GM18505 (cell line): ENCODE measurements around the gene LIF.
"Not testable (repeated sequence)": the region's sequence is repeated elsewhere in the genome, so short reads cannot be mapped to it uniquely, and the experiment has no call there.

Source experiments
- ATAC-seq: cut with Tn5 transposase; IDR thresholded peaks from one replicate; pipeline ENCODE4 v1.9.1; 2021; ENCODE audit not compliant: unreplicated experiment
- POLR2A ChIP-seq: IDR thresholded peaks from 4 replicates; pipeline ENCODE4 v1.6.1; 2011; ENCODE audit warnings: borderline replicate concordance; ENCODE audit not compliant: insufficient read depth, insufficient read length; ENCODE audit errors: extremely low read depth

LIF gene

DNA sequence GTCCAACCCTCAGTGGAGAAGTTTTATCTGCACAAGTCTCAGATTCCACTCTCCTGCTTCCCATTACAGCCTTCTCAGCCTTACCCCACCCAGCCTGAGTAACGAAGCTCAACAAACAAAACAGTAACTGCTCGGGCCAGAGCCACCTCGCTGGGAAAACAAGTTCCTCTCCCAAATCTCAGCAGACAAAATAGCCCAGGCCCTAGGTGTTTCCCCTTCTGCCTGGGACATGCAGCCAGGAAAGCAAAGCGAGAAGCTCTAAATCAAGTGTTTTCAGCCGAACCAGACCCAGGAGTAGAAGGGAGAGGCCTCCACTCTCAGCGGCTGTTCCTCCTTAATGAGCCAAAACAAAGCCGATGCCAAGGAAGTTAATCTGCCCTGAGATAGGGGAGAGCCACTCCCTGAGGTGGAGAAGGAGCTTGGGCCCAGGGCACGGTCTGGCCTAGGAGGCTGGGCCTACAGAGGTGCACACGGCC, 44.0 kb downstream of the LIF start:
- no peak for TF ChIP-seq POLR2A
- no peak for ATAC-seq

DNA sequence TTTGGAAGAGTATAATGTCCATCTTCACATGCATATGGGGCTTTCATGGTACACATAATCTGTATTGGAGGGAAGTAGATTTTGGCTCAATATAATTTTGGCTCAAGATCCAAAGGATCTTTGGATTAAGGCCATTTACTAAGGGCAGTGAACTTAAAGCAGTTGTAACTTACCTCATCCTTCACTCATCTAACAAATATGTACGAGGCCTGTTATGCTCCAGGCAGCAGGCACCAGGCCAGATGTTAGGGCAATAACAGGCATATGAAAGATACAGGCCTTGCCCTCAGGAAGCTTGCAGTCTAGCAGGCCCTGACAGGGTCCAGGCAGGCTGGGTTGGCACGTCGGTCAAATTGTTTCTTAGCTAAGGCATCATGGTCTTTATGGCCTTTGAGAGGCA, 44.6 kb downstream of the LIF start:
- ATAC-seq: no peak
- no peak for TF ChIP-seq POLR2A

DNA sequence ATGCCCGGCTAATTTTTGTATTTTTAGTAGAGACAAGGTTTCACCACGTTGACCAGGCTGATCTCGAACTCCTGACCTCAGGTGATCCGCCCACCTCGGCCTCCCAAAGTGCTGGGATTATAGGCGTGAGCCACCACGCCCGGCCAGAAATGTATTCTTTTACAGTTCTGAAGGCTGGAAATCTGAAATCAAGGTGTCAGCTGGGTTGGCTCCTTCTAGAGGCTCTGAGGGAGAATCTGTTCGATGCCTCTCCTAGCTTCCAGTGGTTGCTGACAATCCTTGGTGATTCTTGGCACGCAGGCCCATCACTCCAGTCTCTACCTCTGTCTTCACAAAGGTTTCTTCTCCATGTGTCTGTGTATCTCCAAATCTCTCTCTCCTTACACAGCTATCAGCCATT, 45.7 kb downstream of the LIF start:
- ATAC-seq: not testable (repeated sequence)

DNA sequence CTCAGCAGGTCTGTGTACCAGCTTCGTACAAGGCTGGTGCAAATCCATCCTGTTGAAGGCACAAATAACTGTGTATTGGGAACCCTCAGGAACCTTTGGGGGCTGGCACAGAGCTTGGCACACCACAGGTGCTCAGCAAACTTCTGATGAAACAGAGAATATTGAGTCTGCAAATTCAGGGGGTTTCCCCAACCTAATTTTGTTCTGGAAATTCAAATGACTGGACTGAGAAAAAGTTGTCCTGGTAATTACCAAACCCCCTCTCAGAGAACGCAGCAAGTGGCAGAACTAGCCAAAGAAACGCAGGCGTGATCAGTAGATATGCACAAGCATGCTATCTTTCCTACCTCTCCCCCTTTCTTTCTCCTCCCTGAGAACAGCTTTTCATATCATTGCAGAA, 47.6 kb downstream of the LIF start:
- no peak for TF ChIP-seq POLR2A
- no peak for ATAC-seq

DNA sequence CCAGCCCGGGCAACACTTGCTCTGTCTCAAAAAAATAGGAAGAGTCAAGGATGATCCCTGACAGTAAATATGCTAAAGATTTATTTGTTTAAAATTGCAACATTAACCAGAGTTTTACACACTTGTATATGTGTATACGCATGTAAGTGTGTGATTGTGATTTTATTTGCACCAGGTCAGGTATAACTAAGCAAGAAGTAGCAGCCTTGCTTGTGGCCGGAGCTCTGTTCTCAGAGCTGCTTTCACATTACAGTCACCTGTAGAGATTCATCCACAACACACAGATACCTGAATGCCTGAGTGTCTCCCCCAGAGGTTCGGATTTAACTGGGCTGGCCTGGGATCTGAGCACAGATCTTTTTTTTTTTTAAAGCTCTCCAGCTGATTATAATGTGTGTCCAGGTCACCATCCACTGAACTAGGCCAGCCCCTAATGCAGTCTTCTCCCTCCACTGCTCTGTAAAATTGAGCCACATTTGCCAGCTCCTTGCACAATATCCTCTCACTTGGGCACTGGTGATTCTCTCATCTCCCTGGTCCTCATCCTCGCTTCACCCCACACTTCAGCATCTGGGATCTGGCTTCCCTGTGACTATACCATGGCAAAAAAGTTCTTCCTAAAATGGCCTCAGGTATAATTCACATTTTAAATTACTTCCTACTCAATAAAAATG, 48.3 kb downstream of the LIF start:
- ATAC-seq: no peak
- no peak for TF ChIP-seq POLR2A

DNA sequence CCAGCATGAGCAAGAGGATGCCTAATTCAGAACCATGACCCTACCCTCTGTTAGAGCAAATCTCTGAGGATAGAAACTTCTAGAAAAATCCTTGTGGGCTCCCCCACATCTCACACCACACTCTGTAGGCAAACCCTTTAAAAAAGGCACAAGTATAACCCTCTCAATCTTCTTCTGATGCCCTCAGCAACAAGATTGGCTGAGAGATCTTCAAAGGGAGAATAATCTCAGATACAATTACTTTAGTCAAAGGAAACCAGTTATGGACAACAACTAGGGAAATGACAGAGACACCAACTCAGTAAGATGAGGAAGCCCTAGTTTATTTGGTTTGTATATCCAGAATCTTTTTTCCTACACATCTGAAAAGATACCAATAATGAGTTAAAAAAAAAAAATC, 49.2 kb downstream of the LIF start:
- no peak for ATAC-seq
- TF ChIP-seq POLR2A: no peak

DNA sequence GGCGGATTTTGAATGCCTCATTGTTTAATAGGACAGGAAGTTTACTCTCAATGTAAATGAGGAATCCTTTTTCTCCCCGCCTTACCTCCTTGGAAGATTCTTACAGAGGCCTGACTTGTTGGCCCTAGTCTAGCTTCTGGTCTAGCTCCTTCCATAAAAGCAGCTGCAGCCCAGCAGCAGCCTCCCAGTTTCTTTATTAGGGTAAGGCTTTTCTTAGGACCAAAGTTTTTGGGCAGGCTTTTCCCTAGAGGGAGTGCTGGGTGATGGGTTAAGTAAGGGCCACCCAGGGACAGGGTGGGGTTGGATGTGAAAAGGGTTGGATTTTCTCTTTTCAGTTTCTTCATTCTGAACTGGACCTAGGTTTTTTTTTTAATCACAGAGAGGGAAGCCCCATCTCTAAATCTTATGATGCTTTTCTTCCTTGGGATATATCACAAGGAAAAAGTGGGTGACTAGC, 49.7 kb downstream of the LIF start:
- TF ChIP-seq POLR2A: no peak
- ATAC-seq: no peak

DNA sequence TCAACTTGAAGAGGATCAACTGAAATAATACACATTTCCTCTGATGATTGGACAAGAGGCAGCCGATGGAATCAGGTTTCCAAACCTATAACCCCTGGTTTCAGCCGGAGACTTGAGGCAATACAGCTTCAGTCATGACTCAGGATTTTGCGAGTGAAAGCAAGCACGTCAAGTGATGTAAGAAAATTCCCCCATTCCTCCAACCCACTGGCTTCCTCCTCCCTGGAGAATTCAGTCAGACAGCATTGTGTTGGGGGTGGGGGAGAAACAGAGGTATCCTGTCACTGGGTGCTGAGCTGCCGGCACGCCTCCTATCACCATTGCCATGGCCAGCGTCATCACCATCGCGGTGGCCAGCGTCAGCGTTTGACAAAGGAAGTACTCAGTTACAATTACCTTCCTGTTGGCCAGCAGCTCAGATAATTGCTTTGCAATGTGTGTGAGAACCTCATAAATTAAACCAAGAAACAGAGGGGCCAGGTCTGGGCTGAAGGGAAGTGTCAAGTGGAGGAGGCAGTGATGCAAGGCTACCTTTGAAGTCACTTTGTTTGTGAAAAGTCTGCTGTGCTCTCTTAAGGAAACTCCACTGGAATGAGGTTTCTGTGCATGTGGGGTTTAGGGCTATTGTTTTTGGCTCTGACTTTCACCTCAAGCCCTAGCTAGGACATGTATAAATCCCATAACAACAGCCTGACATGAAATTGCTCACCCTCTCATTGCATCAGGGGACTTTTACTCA, 50.2 kb downstream of the LIF start:
- no peak for TF ChIP-seq POLR2A
- no peak for ATAC-seq

DNA sequence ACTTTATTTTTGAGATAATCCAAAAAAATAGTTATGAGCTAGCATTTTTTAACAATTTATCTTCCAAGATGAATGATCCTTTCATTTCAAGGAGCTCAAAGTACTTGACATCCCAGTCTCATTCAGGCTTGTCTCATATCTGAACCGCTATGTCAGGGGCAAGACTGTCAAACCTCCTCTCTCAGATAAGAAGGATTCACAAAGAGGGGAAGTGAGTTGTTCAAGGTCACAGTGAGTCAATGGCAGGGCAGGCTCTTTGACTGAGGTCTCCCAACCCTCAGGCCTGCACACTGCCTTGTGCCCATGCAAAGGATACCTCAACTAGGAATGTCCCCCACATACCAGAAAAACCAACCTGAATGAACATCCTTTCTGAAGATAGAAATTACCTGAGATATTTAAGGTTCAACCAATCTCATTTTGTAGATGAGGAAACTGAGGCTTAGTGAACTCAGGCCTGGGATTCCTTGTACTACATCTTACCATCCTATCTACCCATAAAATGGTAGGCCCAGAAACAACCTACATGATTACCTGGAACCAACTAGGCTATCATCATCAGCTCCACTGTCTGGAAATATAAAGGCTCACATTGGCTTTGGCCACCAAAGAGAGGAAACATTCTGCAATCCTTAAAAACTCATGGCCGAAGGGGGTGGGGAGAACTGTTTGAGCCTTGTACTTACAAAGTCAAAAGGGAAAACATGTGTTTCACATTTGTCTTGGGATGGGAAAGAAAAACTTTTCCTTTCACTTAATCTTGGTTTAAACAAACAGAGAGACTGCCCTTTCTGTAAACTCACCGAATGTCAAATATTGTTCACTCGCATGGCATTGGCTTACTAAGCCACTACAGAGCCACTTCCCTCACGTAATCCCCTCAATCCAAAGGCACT, 51.1 kb downstream of the LIF start:
- TF ChIP-seq POLR2A: no peak
- ATAC-seq: no peak

DNA sequence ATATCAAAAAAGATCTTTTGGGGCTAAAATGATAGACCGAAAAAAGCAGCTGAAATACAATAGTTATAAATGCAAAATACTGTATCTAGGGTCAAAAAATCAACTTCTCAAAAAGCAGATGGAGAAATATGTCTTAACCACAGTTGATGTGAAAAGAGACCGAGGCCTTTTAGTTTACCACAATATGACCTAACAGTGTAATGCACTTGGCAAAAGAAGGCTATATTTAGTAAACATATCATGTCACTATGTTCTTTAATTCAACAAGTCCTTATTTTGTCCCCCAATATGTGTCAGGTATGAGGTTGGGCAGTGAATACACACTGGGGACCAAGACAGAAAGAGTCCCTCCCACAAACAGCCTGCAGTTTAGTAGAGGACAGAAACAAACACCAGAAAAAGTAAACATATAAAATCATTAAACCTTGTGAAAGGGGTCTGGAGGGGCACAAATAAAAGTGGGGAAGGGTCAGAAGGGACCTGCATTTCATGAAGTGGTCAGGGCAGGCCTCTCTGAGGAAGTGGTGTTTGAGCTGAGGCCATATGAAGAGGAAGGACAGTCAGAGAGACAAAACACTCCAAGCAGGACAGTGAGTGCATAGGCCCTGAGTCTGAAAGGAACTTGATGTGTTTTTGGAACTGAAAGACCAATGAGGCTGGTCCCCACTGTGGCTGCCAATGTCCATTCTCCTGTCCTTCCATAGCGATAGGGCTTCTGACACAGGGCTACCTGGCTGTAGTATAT, 53.4 kb downstream of the LIF start:
- no peak for TF ChIP-seq POLR2A
- no peak for ATAC-seq

DNA sequence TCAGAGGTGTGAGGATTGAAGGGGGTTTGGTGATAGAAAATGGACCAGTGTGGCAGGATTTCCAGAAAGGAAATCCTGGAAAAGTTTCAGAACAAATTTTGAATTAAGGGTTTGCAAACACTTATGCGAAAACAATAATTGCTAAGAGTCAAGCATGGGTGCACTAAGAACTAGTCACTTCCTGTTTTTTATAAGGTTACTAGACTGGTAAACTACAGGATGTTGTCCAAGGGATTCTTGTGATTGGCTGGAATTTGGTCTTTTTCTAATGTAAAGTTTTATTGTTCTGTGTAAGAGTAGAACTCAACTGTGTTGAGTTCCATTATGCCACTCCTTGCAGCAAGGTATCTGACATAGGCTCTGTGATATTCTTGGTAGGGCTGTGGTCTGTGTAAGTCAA, 54.1 kb downstream of the LIF start:
- no peak for ATAC-seq
- no peak for TF ChIP-seq POLR2A

DNA sequence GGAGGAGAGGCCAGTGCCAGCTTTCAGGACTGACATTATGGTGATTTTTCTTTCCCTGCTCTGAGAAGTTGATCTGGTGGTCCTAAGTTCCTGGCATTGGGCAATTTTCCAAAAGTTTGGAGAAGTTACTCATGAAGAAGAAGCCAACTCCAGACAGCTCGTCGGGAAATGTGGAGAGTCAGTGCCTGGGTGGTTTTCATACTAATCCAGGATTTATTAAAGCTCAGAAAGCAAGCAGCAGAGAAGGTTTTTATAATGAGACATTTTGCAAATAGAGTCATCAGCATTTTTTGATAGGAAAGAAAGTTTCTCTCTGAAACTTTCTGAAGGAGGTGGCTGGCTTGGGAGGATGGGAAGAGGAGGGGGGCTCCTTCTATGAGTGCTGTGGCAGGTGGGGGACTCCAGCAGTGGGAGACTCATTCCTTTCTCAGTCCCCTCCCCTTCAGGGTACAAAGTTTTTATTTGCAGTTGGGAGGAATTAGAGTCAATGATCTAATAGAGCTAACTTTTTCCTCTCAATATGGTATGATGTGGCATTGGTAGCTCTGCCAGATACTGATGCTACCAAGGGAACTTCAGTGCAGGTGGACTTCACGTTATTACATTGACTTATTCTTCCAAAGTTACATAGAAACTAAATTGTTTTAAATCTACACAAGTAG, 55.4 kb downstream of the LIF start:
- TF ChIP-seq POLR2A: no peak
- ATAC-seq: no peak
